HG03521 (cell line): ENCODE data around the gene HSCB.
"Not testable (repeated sequence)": the region's sequence is repeated elsewhere in the genome, so short reads cannot be mapped to it uniquely, and the experiment has no call there.

ENCODE experiments used
- ATAC-seq: cut with Tn5 transposase; IDR thresholded peaks from one replicate; pipeline ENCODE4 v1.9.1; 2021; ENCODE audit warnings: mild to moderate bottlenecking, moderate library complexity; ENCODE audit not compliant: unreplicated experiment

HSCB gene

GRCh38 chr22:28741785-28742561 lies at the start of gene HSCB, which contains the start of gene CHEK2:
HSCB (plus strand) TSS chr22:28742039; CDS start chr22:28742096, 57 bp downstream.
CHEK2 (minus strand) TSS chr22:28741820; CDS start chr22:28734721, 7,099 bp downstream.
- peak; percentile 89 for ATAC-seq

GRCh38 chr22:28693041-28693760 lies 48.6 kb upstream of the HSCB start:
- not testable (repeated sequence) for ATAC-seq

GRCh38 chr22:28702891-28703290 lies 38.9 kb upstream of the HSCB start:
- ATAC-seq: no peak

GRCh38 chr22:28703436-28703835 lies 38.4 kb upstream of the HSCB start:
- no peak for ATAC-seq

- no peak for ATAC-seq
Measured at GRCh38 chr22:28706845-28707244, 35.0 kb upstream of the HSCB start.

GRCh38 chr22:28710107-28710506 lies 31.7 kb upstream of the HSCB start:
- ATAC-seq: no peak

GRCh38 chr22:28710576-28711191 lies 31.2 kb upstream of the HSCB start:
- ATAC-seq: no peak

GRCh38 chr22:28711341-28711740 lies 30.5 kb upstream of the HSCB start:
- no peak for ATAC-seq

GRCh38 chr22:28711820-28712777 lies 29.7 kb upstream of the HSCB start:
- ATAC-seq: no peak

- ATAC-seq: no peak
Measured at GRCh38 chr22:28714043-28714628, 27.7 kb upstream of the HSCB start.

GRCh38 chr22:28715611-28716010 lies 26.2 kb upstream of the HSCB start:
- no peak for ATAC-seq

- ATAC-seq: no peak
Measured at GRCh38 chr22:28716686-28717085, 25.2 kb upstream of the HSCB start.

GRCh38 chr22:28718044-28718443 lies 23.8 kb upstream of the HSCB start:
- ATAC-seq: no peak

- ATAC-seq: no peak
Measured at GRCh38 chr22:28728002-28728401, 13.8 kb upstream of the HSCB start.

- ATAC-seq: no peak
Measured at GRCh38 chr22:28728621-28729313, 13.1 kb upstream of the HSCB start.

- no peak for ATAC-seq
Measured at GRCh38 chr22:28730179-28730578, 11.7 kb upstream of the HSCB start.

- ATAC-seq: no peak
Measured at GRCh38 chr22:28734393-28734792, 7.4 kb upstream of the HSCB start.

GRCh38 chr22:28736301-28737155 lies 5.3 kb upstream of the HSCB start:
- no peak for ATAC-seq

- ATAC-seq: no peak
Measured at GRCh38 chr22:28737701-28738100, 4.1 kb upstream of the HSCB start.
